ENCODE data around the gene ATXN7L2. TPM values are rescaled to one million over a fixed set of nuclear protein-coding genes. Genes with fewer than 3 reads are reported as not detected.
"Not testable (repeated sequence)": the region's sequence is repeated elsewhere in the genome, so short reads cannot be mapped to it uniquely, and the experiment has no call there.

The ATXN7L2 gene, protein sequence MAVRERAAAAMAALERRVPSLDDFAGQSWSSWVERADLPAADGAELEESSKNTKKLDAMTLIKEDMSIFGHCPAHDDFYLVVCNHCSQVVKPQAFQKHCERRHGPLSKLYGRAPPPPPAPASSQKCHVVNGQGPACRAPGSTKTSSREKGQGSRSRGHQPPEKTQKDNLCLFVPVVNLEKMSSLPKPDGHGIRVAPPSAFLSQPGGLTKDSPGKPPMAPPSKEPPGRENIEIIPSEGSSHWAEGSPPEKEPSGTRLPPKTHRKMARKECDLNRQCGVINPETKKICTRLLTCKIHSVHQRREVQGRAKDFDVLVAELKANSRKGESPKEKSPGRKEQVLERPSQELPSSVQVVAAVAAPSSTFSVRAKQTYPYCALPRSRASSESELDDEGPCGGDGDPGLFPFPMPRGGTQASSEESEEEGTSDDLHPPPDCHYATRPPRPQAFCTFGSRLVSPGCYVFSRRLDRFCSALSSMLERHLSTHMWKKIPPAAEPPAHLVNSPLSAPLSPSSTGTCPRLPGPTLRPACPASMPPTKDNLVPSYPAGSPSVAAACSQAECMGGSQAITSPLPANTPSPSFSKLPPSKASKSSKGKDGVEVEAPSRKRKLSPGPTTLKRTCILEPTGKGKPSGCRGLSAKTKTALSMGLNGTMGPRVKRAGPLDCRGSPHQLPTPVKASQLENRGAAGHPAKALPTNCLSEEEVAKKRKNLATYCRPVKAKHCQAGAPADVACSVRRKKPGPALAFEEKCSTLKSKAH
- total RNA-seq, result 10 to 100 TPM in 1 of 2 donors, 1 to 10 TPM in 1; 8.4 to 19.9 TPM

DNA sequence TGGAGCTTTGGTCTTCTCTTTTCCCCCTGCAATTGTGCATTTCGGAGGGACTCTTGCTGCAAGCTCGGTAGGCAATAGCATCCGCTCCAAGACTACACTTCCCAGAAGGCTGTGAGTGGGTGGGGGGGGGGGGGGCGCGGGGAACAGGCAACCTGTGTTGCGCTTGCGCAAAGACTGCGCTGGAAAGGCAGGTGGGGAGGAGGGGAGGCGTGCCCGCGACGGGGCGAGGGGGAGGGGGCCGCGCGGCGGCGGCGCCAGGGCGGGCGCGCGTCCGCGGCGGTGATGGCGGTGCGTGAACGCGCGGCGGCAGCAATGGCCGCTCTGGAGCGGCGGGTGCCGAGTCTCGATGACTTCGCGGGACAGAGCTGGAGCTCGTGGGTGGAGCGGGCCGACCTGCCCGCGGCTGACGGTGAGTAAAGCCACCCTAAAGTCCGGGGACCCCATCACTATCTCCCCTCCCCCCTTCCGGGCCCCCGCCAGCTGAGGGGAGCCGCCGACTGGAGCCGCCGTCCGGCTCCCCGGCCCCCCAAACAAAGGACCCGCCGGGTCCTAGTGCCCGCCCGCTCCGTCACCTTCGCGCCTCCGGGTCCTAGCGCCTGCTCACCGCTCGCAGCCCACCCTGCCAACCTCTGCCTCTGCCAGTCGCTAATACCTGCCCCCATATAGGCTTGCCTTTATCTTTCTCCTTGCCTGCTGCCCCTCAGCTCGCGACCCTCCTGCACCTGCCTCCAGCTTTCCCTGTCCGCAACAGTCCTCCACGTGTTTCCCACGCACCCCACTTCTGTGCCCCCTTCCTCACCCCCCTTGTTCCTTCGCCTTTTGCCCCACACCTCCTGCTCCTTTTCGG lies at the start of gene ATXN7L2:
Gene ATXN7L2 (plus strand): TSS at position 234 of the 847 bp plus-strand sequence. CDS start 49 bp downstream, at position 283.
- peak within 1 kb of the TSS; percentile 98 for H3K4me3 Mint-ChIP-seq
- ATAC-seq (peak; percentile 90 to 91), DNase-seq (ENCODE audit: low spot score) (peak; percentile 93)
- H3K36me3 Mint-ChIP-seq, result no peaks in the 10 kb centered on the region
- peaks cover 32 to 37% of the 10 kb centered on the region in 2 donors for H3K4me1 Mint-ChIP-seq (ENCODE audit: low read depth in 2 of 2)
- no peaks in the 10 kb centered on the region for H3K9me3 Mint-ChIP-seq
- peaks cover 18 to 20% of the 10 kb centered on the region in 2 donors for H3K27me3 Mint-ChIP-seq
- H3K27ac Mint-ChIP-seq, result peak within 1 kb of the TSS; percentile 86 to 87

DNA sequence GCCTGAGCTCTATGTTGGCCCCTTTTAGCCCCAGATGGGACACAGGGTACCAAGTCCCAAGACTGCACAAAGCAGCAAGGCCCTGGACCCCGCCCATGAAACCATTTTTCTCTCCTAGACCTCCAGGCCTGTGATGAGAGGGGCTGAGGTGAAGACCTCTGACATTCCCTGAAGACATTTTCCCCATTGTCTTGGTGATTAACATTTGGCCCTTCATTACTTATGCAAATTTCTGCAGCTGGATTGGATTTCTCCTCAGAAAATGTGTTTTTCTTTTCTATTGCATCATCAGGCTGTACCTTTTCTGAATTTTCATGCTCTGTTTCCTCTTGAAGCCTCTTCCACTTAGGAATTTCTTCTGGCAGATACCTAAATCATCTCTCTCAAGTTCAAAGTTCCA lies 49.2 kb upstream of the ATXN7L2 start:
- Mint-ChIP-seq H3K4me1 (ENCODE audit: low read depth in 2 of 2) (no peaks in the 10 kb centered on the region), H3K4me3 (no peak overlapping the region), H3K36me3 (no peaks in the 10 kb centered on the region), H3K27me3 (peaks cover 0 to 17% of the 10 kb centered on the region in 2 donors), H3K27ac (no peak overlapping the region), H3K9me3 (no peaks in the 10 kb centered on the region)
- no peak for DNase-seq (ENCODE audit: low spot score)
- ATAC-seq, result no peak

DNA sequence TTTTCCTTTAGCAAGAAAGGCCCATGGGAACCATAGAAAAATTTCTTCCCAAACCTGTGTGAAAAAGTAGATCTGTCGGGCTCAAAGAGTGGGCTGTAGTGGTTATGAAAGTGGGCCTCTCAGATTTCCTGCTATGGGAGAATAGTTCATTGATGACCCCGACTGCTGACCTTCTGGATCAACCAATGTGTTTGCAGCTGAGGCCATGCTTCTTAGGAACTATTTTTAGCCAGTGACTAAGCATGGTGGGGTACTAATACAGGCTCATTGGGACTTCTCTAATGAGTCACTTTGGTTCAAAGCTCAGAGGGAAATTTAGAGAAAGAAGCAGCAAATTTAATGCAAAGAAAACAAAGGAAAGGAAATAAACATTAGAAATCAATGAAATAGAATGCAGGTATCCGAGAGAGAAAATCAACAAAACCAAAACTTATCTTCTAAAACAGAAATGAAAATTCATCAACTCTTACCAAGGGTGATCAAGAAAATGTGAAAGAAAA lies 44.9 kb upstream of the ATXN7L2 start:
- no peak overlapping the region for H3K27ac Mint-ChIP-seq
- no peaks in the 10 kb centered on the region for H3K4me1 Mint-ChIP-seq (ENCODE audit: low read depth in 2 of 2)
- DNase-seq (ENCODE audit: low spot score) (no peak), ATAC-seq (no peak)
- H3K4me3 Mint-ChIP-seq, result no peak overlapping the region
- no peaks in the 10 kb centered on the region for H3K9me3 Mint-ChIP-seq
- peaks cover 0 to 6% of the 10 kb centered on the region in 2 donors for H3K27me3 Mint-ChIP-seq
- H3K36me3 Mint-ChIP-seq, result no peaks in the 10 kb centered on the region

DNA sequence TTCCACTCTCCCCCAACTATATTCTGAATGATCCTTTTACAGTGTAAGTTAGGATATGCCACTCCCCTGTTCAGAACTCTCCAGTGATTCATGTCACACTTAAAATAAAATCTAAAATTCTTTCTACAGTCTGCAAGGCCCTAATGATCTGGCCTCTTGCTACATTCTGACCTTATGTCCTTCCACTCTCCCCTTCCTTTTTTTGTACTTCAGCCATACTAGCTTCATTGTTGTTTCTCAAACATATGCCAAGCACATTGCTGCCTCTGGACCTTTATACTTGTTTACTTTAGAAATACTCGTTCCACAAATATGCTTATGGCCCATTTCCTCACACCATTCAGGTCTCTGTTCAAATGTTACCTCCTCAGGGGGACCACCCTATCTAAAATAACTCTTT lies 42.6 kb upstream of the ATXN7L2 start:
- Mint-ChIP-seq H3K9me3 (no peaks in the 10 kb centered on the region), H3K36me3 (no peaks in the 10 kb centered on the region), H3K27ac (no peak overlapping the region), H3K4me3 (no peak overlapping the region), H3K27me3 (peaks cover 6% of the 10 kb centered on the region in 2 donors), H3K4me1 (ENCODE audit: low read depth in 2 of 2) (no peaks in the 10 kb centered on the region)
- DNase-seq (ENCODE audit: low spot score), result no peak
- ATAC-seq, result no peak

DNA sequence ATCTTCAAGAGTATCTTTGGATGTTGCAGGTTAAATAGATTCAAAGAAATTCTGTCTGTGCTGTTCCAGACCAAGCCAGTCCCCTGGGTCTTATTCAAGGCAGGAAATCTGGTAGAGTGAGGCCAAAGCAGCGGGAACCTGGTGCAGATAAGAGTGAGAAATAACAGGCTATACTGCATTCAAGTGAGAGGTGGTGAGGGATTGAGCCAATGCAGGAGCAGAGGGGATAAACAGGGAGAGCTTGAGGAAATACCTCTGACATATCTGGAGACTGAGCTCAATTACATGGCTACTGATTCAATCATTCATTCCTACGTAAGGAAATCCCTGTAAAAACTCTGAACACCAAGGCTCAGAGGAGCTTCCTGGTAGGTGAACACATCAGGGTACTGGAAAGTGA lies 40.2 kb upstream of the ATXN7L2 start:
- Mint-ChIP-seq H3K36me3 (no peaks in the 10 kb centered on the region), H3K27ac (no peak overlapping the region), H3K4me1 (ENCODE audit: low read depth in 2 of 2) (no peaks in the 10 kb centered on the region), H3K4me3 (no peak overlapping the region), H3K9me3 (no peaks in the 10 kb centered on the region), H3K27me3 (peaks cover 11 to 15% of the 10 kb centered on the region in 2 donors)
- DNase-seq (ENCODE audit: low spot score), result no peak
- ATAC-seq, result no peak

DNA sequence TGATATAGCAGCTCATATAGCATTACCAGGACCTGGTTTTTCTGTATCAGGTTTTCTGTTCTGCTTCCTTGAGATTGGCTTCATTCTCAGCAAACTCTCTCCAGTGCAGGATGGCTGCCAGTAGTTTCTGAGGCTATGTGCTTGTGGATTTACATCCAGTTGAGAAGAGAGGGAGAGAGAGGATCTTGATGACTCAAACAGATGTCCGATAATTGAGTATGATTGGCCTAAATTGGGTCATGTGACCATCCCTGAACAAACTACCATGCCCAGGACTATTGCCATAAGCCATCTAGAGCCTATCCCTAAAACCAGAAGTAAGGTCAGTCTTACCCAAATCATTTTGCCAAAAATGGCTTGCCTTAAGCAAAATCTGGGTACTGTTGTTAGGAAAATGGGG lies 39.4 kb upstream of the ATXN7L2 start:
- H3K9me3 Mint-ChIP-seq, result no peaks in the 10 kb centered on the region
- H3K4me1 Mint-ChIP-seq (ENCODE audit: low read depth in 2 of 2), result no peaks in the 10 kb centered on the region
- H3K27ac Mint-ChIP-seq, result no peak overlapping the region
- no peak overlapping the region for H3K4me3 Mint-ChIP-seq
- no peak for ATAC-seq
- no peak for DNase-seq (ENCODE audit: low spot score)
- H3K36me3 Mint-ChIP-seq, result no peaks in the 10 kb centered on the region
- H3K27me3 Mint-ChIP-seq, result peaks cover 11 to 15% of the 10 kb centered on the region in 2 donors

DNA sequence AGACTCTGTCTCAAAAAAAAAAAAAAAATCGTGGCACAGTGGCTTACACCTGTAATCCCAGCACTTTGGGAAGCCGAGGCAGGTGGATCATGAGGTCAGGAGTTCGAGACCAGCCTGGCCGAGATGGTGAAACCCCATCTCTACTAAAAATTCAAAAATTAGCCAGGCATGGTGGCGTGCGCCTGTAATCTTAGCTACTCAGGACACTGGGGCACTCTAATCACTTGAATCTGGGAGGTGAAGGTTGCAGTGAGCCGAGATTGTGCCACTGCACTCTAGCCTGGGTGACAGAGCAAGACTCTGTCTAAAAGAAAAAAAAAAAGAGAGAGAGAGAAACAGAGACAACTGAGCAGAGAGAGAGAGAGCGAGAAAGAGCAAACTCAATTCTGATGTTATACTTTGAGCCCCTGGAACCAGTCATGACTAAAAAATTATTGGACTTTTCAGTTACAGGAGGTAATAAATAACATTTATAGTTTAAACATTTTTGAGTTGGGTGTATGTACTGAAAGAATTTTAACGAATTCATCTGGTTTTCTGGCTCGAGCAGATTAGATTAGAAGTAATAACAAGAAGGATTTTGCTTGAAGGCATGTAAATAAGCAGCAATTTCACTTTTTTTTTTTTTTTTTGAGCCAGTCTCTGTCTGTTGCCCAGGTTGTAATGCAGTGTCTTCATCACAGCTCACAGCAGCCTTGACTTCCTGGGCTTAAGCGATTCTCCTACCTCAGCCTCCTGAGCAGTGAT lies 37.6 kb upstream of the ATXN7L2 start:
- not testable (repeated sequence) for H3K27ac Mint-ChIP-seq; H3K9me3 Mint-ChIP-seq; ATAC-seq; H3K36me3 Mint-ChIP-seq; DNase-seq (ENCODE audit: low spot score); H3K4me1 Mint-ChIP-seq (ENCODE audit: low read depth in 2 of 2); H3K4me3 Mint-ChIP-seq
- peaks cover 18 to 25% of the 10 kb centered on the region in 2 donors for H3K27me3 Mint-ChIP-seq

DNA sequence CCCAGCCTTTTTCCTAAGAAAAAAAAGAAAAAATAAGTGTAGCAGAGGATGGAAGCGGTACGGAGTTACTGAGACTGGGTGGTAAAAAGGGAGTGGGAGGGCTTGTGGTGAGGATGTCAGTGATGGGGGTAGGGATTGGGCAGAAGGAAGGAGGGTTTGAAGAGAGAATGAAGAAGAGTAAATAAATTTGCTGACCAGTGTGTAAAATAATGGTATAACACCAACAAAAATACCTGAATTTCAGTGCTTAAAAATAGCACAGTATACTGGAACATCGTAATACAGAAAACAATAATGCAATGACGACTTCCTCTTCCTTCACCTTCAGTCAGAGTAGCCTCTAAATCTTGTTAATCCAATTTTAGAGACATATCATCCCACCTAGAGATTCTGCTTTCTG lies 36.2 kb upstream of the ATXN7L2 start:
- ATAC-seq (no peak), DNase-seq (ENCODE audit: low spot score) (no peak)
- no peaks in the 10 kb centered on the region for H3K4me1 Mint-ChIP-seq (ENCODE audit: low read depth in 2 of 2)
- H3K27ac Mint-ChIP-seq, result no peak overlapping the region
- H3K9me3 Mint-ChIP-seq, result no peaks in the 10 kb centered on the region
- H3K4me3 Mint-ChIP-seq, result no peak overlapping the region
- H3K27me3 Mint-ChIP-seq, result peaks cover 21 to 31% of the 10 kb centered on the region in 2 donors
- no peaks in the 10 kb centered on the region for H3K36me3 Mint-ChIP-seq

DNA sequence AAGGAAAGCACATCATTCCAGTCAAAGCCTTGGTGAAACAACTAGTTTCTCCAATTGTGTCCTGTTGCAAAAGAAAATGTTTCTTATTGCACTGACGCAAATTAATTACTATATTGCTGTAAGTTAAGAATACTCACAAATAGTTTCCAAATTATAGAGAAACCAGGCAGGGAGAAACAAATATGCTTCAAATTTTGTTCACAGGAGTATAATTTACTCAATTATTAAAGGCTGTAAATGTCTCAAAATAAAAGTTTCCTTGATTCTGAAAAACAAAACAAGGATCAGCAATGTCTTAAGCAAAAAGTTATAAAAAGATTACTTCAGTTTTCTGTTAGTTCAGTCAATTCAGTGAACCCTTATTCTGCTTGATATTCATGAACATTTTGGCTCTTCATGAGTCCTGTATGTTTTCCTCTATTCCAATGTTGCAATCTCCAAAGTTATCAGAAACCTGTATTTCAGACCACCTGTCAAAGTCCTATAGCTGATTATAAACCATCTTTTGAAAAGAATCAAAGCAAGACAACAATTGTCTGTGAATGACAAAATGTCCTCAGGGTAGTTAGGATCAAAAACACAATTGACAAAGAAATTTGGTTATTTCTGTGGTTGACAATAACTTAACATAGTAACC lies 29.1 kb upstream of the ATXN7L2 start:
- H3K4me1 Mint-ChIP-seq (ENCODE audit: low read depth in 2 of 2), result no peaks in the 10 kb centered on the region
- no peaks in the 10 kb centered on the region for H3K9me3 Mint-ChIP-seq
- no peak overlapping the region for H3K4me3 Mint-ChIP-seq
- ATAC-seq (no peak), DNase-seq (ENCODE audit: low spot score) (no peak)
- peaks cover 10% of the 10 kb centered on the region for H3K36me3 Mint-ChIP-seq
- no peak overlapping the region for H3K27ac Mint-ChIP-seq
- H3K27me3 Mint-ChIP-seq, result peaks cover 30 to 34% of the 10 kb centered on the region in 2 donors

DNA sequence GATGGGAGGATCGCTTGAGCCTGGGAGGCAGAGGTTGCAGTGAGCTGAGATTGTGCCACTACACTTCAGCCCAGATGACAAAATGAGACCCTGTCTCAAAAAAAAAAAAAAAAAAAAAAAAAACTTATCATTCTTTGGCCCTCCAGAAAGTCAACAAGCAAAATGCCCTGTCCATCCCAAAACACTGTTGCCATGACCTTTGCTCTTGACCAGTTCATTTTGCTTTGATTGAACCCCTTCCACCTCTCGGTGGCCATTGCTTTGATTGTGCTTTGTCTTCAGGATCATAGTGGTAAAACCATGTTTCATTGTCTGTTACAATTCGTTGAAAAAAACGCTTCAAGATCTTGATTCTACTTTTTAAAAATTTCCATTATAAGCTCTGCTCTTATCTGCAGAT lies 25.9 kb upstream of the ATXN7L2 start:
- no peak for ATAC-seq
- Mint-ChIP-seq H3K27me3 (peaks cover 37 to 38% of the 10 kb centered on the region in 2 donors), H3K36me3 (peaks cover 10% of the 10 kb centered on the region), H3K4me1 (ENCODE audit: low read depth in 2 of 2) (no peaks in the 10 kb centered on the region), H3K4me3 (no peak overlapping the region), H3K27ac (no peak overlapping the region), H3K9me3 (no peaks in the 10 kb centered on the region)
- no peak for DNase-seq (ENCODE audit: low spot score)

DNA sequence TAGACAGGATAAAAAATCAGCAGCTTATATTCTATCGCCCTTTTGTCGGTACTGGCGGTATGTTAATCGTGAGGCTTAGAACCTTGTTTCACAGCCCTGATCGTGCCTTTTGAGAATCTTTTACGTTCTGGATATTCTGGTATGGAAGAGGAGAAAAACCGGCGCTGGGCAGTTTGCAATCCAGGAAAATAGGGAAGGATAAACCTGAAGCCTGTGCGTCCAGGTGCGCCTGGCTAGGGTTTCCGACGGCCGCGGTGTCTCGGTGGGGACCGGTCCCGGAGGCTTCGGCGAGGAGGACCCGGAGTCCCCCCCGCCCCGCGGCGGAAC lies 17.6 kb upstream of the ATXN7L2 start:
- peaks cover 57 to 67% of the 10 kb centered on the region in 2 donors for H3K27me3 Mint-ChIP-seq
- no peaks in the 10 kb centered on the region for H3K36me3 Mint-ChIP-seq
- DNase-seq (ENCODE audit: low spot score), result no peak
- no peaks in the 10 kb centered on the region for H3K9me3 Mint-ChIP-seq
- peaks cover 0 to 3% of the 10 kb centered on the region in 2 donors for H3K4me1 Mint-ChIP-seq (ENCODE audit: low read depth in 2 of 2)
- ATAC-seq, result no peak
- H3K27ac Mint-ChIP-seq, result no peak overlapping the region
- peak overlapping the region; percentile 66 for H3K4me3 Mint-ChIP-seq

DNA sequence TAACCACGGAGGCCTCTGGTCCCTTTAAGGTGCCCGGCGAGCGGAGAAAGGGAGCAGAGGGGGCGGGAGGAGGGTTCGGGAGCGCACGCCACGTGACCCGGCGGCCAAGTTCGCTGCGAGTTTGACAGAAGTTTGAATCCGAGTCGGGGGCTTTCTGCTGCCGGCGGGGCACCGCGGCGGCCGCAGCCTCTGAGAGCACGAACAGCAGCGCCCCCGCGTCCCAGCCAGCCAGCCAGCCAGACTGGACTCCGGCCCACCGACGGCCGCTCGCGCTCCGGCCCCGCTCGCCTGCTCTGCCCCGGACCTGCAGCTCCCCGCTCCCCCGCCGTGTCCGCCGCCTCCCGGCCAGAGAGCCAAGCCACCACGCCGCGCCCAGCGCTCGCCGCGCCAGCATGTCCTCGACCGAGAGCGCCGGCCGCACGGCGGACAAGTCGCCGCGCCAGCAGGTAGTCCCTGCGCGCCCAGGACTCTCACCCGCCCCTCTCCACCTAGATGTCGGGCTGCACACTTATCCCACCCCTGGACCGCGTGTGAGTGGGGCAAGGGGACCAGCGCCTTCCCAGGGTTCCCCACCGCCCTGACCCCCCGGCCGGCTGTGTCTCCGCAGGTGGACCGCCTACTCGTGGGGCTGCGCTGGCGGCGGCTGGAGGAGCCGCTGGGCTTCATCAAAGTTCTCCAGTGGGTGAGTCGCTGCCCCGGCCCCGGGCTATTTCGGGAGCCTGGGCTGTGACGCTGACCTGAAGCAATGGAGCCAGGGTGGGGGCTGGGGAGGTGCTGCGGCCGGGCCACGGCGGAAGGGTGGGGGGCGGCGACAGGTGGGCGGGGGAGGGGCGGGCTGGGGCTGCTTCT lies 17.0 kb upstream of the ATXN7L2 start, which contains the start of gene SYPL2:
Gene SYPL2 (plus strand): TSS at position 95 of the 849 bp plus-strand sequence. CDS start 298 bp downstream, at position 393.
- H3K4me1 Mint-ChIP-seq (ENCODE audit: low read depth in 2 of 2), result peaks cover 0 to 3% of the 10 kb centered on the region in 2 donors
- peak within 1 kb of the TSS; percentile 66 for H3K4me3 Mint-ChIP-seq
- H3K27me3 Mint-ChIP-seq, result peaks cover 53 to 63% of the 10 kb centered on the region in 2 donors
- ATAC-seq (peak; percentile 56 to 66), DNase-seq (ENCODE audit: low spot score) (no peak)
- no peak within 1 kb of the TSS for H3K27ac Mint-ChIP-seq
- no peaks in the 10 kb centered on the region for H3K36me3 Mint-ChIP-seq
- no peaks in the 10 kb centered on the region for H3K9me3 Mint-ChIP-seq

Data from natural killer cell treated with Interleukin-12 subunit alpha and Interleukin-12 subunit beta and Interleukin-15 and Interleukin-18, amount 100 ng/mL, for 72 hours (primary cell).